HG03159 (cell line): ENCODE measurements around the gene GPS2.

Experiments
- ATAC-seq: cut with Tn5 transposase; IDR thresholded peaks from one replicate; pipeline ENCODE4 v1.9.1; 2021; ENCODE audit warnings: mild to moderate bottlenecking, moderate library complexity; ENCODE audit not compliant: unreplicated experiment

GPS2 gene

DNA sequence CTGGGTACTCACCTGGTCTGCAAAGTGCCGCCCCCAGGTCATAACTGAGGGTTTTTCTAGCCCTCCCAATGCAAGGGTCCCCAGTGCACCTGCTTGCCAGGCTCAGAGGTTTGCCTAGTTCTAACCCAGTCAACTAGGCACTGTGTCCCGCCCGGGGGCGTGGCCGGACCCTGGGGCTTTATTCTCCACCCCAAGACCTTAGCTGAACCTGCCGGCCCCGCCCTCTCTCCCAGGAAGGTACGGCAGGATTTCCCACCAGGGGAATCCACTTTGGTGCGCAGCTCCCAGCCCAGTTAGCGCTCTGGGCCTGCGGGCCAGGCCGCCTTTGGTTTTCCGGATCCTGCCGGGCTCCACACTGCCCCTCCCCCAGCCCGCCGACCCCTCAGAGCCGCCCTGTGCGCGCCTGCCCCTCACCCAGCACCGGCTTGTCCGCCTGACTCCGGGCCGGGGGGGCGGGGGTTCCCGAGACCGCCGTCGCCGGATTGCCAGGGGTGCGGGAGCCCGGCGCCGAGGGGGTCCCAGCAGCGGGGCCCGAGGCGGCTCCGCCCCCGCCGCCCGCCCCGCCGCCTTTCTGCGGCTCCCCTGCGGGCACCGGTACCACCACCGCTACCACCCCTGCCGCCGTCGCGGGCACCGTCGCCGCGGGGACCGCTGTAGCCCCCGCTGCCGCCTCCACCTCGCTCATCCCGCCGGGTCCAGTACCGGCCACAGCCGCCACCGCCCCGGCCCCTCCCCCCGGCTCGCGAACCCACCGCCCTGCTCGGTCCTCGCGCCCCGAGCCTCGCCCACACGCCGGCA, 21.1 kb downstream of the GPS2 start:
- ATAC-seq = no peak

DNA sequence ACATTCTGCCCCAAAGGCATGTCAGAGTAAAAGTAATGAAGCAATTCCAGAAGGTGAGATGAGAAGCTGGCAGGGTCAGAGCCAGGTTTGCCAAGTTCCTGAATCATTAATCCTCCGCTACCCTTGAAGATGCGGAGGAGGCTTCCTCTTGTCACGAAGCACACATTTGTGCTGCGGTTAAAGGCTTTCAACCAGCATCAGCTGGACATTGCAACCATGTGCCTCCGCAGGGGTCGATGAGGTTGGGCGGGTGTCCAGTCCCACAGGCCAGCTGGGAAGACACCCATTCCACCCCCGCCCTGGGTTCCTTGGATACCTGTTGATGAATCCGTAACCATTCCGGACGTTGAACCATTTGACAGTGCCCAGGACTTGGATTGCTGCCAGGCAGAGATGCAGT, 22.0 kb downstream of the GPS2 start:
- ATAC-seq = no peak

DNA sequence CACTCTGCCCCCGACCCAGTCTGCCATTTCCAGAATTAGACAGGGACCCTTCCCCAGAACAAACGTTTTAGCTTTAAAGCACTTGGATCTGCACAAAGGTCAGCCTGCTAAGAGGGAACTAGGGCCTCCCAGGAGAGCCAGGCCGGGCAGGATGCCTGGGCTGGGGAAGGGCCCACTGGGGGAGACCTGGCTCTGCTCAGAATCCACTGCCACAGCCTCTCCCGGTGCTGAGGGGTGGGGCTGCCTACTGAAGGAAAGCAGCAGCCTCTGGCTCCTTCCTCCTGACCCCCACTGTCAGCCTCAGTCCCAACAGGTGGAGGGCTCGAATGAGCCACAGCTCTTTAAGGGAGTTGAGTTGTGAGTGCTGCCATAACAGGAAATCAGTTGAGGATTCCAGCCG, 22.4 kb downstream of the GPS2 start:
- no peak for ATAC-seq

DNA sequence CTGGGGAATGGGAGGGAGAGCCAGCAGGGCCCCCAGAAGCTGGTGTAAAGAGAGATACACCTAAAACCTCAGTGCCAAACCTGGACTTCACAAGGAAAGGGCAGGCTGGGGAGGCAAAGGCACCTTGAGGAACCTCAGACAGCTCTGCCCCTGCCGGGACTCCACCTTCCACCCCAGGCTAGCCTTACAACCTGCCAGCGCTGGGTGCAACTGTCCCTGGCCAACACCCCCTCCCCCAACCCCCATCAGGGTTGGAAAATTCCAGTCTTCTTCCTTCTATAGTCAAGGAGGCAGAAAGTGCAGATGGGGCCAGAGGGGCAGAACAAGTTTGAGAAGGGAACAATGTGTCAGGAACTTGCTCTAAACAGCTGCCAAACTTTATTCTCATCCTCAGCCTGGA, 23.0 kb downstream of the GPS2 start:
- ATAC-seq = no peak

DNA sequence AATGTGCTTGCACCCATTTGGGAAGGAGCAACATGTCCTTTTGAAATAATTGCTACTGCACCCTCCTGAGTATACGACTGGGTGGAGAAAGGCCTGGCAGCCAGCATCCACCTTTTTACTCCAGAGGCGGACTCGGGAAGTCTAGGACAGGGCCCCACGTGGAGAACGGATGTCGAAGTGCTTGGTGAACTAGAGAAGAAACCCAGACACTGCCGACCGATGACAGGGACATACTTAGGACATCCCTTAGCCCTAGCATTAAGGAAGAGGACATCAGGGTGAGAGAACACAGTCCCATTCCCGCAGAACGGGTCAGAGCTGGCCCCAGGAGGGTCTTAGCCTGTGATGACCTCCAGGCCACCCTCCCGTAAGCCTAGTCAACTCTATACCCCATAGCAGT, 24.5 kb downstream of the GPS2 start:
- no peak for ATAC-seq

DNA sequence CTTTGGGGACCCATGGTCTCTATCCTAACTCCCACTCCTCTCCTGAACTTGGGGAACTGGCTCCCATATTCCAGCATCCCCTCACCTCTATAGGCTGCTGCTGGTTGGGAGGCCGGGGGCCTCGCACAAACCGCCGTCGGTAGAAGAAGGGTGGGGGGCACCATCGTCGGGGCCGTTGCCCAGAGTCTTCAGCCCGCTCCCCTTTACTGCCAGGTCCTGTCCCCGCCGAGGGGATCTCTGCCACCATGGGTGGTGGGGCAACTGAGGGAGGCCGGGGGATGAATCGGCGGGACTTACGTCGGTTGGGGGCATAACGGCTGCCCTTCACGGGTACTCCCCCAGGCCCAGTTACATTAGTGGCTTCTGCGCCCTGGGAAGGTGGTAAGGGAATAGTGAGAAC, 25.0 kb downstream of the GPS2 start:
- no peak for ATAC-seq

DNA sequence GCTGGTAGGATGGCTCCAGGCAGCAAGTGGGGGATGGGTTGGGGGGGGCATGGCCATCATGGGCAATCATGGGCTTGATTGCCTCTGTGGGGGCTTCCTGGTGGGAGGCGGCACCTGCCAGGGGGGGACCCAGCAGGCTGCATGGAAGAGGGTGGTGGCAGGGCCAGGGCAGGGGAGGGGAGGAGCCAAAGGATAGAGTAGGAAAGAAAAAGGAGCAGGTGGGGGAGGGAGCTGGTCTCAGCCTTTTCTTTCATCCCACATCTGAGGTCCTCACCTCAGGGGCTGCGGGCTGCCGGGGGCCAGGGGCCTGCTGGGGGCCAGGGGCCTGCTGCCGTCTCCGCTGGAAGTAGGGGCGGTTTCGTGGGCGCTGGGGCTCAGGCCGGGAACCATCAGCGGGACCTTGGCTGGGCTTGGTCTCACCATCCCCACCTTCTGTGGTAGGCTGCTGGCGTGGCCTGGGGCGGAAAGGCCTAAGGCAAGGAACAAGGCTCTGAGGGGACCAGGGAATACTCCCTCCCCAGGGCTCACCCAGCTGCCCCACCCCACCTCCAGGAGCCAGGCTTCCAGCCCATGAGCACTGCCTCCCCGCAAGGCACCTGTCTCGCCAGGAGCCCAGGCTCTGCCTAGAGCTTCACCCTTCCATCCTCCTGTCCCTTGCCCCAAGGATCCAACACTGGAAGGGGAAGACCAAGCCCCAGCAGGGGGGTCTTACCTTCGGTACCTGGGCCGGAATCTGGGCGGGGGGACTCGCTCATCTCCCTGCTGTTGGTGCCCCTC, 25.7 kb downstream of the GPS2 start:
- ATAC-seq = no peak

DNA sequence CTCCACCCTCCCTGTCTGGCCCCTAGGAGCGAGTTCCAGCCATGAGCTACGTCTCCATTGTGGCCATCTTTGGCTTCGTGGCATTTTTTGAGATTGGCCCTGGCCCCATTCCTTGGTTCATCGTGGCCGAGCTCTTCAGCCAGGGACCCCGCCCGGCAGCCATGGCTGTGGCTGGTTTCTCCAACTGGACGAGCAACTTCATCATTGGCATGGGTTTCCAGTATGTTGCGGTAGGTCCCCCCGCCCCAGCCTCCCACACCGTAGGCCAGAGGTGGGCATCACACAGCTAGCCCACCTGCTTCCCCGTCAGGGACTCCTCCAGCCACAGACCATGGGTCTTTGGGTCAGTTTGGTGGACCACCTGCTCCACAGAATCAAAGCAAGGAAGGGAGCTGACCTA, 29.5 kb downstream of the GPS2 start:
- no peak for ATAC-seq

DNA sequence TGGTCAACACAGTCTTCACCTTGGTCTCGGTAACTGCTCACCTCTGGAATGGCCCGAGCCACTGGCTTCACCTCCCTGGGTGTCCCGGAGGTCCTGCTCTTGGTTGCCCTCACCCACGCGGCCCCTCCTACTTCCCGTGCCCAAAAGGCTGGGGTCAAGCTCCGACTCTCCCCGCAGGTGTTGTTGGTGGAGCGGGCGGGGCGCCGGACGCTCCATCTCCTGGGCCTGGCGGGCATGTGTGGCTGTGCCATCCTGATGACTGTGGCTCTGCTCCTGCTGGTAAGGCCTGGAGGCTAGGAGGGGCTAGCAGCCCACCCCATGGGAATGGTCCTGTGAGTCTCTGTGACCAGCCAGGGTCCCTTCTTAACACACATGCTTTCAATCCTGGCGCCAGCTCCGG, 30.2 kb downstream of the GPS2 start:
- ATAC-seq = no peak

DNA sequence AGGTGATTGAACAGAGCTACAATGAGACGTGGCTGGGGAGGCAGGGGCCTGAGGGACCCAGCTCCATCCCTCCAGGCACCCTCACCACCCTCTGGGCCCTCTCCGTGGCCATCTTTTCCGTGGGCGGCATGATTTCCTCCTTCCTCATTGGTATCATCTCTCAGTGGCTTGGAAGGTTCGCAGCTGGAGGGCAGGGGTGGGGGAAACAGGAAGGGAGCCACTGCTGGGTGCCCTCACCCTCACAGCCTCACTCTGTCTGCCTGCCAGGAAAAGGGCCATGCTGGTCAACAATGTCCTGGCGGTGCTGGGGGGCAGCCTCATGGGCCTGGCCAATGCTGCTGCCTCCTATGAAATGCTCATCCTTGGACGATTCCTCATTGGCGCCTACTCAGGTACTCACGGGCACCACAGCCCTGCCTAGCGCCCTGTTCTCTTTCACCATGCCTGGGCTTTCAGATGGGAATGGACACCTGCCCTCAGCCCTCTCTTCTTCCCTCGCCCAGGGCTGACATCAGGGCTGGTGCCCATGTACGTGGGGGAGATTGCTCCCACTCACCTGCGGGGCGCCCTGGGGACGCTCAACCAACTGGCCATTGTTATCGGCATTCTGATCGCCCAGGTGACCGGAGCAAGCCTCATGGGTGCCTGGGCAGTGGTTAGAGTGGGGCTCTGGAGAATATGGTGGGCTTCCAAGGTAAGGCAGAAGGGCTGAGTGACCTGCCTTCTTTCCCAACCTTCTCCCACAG, 31.5 kb downstream of the GPS2 start:
- no peak for ATAC-seq

DNA sequence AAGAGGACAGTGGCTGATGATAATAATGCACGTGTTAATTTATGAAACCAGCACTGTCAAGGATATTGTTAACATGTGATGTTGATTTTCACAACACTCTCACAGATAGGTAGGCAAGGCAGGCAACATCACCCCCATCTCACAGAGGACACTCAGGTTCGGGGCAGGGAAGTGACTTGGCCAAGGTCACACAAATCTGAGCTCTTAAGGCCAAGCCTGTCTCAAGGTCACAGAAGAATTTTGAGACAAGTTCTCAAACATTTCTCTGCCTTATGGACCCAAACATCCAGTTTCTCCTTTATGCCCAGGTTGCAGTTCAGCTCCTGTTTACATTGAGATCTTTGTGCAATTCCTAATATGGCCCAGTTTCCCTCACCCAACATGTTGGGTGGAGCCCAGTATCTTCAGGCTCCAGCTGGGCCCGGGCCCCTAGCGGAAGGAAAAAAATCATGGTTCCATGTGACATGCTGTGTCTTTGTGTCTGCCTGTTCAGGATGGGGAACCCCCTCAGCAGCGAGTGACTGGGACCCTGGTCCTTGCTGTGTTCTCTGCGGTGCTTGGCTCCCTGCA, 32.3 kb downstream of the GPS2 start:
- ATAC-seq = no peak

DNA sequence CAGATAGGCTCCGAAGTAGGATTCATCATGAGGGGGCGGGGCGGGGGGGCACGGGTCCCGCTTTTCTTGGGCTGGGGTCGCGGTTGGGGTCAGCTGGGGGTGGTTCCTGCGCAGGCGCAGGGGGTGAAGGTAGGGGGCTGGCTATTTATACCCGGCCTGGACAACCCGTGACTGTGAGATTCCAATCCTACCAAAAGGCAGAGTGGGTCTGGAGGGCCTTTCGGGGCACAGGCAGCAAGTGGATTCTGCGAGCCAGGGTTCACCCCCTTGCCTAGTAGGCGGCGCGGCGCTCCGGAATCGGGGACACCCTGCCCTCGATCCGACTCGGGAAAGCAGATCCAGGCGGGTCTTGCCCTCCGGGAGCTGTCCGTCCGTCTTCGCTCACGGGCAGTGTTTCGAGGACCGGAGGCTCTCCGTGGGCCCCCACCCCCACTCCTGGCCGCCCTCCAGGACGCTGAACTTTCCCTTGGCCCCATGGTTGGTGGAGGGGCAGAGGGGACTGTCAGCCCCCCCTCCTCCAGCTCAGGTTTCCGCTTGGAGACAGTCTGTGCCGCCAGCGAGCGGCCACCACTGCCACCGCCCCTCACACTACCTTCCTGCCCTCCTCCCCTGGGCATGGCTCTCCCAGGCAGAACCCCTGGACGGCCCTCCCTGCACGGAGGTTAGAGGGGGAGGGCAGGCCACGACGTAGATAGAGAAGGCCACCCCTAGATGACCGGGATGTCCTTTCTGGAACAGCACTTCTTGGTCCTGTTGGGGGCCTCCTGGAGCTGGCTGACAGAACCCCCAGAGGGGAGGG, 33.0 kb downstream of the GPS2 start:
- no peak for ATAC-seq

DNA sequence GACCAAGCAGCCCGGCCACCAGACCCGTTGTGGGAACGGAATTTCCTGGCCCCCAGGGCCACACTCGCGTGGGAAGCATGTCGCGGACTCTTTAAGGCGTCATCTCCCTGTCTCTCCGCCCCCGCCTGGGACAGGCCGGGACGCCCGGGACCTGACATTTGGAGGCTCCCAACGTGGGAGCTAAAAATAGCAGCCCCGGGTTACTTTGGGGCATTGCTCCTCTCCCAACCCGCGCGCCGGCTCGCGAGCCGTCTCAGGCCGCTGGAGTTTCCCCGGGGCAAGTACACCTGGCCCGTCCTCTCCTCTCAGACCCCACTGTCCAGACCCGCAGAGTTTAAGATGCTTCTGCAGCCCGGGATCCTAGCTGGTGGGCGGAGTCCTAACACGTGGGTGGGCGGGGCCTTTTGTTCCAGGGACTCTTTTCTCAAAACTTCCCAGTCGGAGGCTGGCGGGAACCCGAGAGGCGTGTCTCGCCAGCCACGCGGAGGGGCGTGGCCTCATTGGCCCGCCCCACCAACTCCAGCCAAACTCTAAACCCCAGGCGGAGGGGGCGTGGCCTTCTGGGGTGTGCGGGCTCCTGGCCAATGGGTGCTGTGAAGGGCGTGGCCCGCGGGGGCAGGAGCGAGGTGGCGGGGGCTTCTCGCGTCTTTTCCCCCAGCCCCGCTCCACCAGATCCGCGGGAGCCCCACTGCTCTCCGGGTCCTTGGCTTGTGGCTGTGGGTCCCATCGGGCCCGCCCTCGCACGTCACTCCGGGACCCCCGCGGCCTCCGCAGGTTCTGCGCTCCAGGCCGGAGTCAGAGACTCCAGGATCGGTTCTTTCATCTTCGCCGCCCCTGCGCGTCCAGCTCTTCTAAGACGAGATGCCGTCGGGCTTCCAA, 33.8 kb downstream of the GPS2 start, which contains the start of gene SLC2A4:
TSS of gene SLC2A4 (plus strand) at position 645 of the 879 bp plus-strand sequence. CDS start at position 862, 217 bp downstream.
- ATAC-seq = no peak

DNA sequence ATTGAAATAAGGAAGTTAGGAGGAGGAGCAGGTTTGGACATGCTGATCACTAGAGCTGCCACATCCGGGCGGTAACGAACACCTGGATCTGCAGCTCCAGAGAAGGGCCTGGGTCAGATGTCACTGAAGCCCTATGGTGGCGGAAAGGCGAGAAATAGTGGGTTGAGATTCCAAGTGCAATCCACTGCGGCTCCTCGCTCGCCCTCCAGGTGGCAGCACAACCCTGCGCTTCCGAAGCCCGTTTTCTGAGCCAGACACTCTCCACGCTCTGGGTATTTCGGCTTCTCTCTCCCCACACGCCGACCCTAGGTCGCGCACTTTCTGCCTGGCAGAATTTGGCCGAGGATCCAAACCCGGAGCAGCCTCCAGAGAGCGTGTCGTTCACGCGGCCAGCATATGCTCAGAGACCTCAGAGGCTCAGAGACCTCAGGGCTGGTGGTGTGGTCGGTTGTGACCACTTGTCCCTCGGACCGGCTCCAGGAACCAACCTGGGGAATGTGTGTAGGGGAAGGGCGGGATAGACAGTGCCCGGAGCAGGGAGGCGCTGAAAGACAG, 34.6 kb downstream of the GPS2 start:
- ATAC-seq = peak; percentile 55

DNA sequence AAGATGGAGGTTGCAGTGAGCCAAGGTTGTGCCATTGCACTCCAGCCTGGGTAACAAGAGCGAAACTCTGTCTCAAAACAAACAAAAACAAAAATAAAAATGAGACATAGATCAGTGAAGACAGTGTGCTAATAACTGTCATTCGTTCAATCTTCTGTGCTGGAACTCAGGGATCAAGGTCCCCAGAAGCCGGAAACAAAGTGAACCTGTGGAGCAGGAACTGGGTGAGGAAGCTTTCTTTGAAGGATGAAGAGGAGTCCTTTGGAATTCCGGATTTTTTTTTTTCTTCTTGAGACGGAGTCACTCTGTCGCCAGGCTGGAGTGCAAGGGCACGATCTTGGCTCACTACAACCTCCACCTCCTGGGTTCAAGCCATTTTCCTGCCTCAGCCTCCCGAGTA, 35.7 kb downstream of the GPS2 start:
- no peak for ATAC-seq

DNA sequence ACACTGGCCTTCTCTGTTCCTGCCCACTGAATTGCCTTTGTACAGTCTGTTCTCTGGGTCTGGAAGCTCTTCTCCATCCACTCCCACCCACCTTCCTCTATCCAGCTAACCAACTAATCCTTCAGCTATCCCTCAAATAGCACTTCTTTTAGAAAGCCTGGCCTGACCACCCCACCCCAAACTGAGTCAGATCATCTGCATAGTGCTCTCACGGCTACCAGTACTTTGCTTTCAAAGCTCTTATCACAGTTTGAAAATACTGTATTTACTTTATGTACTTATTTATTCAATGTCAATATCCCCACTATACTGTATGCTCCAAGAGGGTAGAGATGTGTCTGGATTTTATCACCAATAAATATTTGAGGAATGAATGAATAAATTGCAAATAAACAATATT, 48.4 kb downstream of the GPS2 start:
- ATAC-seq = no peak

DNA sequence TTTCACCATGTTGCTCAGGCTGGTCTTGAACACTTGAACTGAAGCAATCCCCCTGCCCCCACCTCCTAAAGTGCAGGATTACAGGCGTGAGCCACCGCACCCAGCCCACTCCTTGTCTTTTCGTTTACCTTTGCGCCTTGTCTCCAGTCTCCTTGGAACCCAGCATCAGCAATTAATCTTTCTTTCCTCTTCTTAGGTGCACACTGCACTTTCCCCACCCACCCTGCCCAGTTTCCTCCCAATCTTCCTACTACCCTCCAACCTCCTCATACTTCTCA, 51.4 kb downstream of the GPS2 start:
- no peak for ATAC-seq

DNA sequence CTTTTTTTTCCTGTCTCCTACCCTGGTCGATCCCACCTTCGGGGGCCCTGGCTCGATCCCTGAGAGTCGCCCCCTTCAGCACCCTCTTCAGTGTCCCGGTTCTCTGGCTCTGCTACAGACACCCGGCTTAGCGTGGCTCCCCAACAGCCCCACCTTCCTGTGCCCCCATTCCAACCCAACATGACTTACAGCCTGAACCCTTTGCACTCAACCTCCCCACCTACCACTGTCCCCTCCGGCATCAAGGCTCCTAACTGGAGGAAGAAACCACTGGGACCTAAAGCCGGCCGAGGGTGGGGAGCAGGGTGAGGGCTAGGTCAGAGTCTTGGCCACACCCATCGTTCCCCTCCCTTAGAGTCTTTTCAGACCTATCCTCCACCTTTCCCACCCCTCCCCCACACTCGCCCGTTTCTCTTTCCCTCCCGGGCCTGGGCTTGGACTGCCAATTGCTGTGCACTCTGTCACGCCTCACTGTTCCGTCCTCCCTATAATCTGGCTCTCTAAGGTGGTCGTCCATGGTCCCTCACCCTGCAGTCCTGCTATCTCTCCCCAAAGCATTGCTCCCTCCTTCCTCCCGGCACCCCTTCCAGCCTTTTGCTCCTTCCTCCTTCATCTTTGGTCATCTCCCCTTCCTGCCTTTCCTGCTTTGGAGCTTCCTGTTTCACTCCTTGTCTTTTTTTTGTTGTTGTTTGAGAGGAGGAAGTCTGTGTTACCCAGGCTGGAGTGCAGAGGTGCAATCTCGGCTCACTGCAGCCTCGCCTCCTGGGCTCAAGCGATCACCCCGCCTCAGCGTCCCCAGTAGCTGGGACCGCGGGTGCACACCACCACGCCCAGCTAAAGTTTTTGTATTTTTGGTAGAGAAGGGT, 52.0 kb downstream of the GPS2 start:
- ATAC-seq = no peak
